HG02588 (cell line): Measurements from ENCODE around the gene GLTP.
"Not testable (repeated sequence)": the region's sequence is repeated elsewhere in the genome, so short reads cannot be mapped to it uniquely, and the experiment has no call there.

Experiments
- ATAC-seq: cut with Tn5 transposase; IDR thresholded peaks from one replicate; pipeline ENCODE4 v1.9.1; 2021; ENCODE audit warnings: mild to moderate bottlenecking, moderate library complexity; ENCODE audit not compliant: unreplicated experiment

Gene GLTP

DNA sequence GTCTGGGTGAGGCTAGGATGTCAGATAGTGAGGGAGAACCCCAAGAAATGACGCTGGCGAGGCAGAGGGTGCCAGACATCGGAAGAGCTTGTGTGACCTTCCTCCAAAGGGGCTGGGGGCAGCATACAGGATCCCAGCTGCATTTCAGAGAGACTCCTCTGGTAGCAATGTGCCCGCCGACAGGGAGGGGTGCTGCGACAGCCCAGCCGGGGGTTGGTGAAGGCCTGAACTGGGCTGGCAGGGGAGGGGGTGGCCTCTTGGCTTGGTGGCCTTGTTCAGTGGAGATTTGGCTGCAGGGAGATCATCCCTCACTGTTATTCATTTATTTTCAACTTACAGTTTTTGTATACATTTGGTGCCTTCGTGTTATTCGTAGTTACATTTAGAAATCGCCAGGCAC, 25.0 kb upstream of the GLTP start:
- no peak for ATAC-seq

DNA sequence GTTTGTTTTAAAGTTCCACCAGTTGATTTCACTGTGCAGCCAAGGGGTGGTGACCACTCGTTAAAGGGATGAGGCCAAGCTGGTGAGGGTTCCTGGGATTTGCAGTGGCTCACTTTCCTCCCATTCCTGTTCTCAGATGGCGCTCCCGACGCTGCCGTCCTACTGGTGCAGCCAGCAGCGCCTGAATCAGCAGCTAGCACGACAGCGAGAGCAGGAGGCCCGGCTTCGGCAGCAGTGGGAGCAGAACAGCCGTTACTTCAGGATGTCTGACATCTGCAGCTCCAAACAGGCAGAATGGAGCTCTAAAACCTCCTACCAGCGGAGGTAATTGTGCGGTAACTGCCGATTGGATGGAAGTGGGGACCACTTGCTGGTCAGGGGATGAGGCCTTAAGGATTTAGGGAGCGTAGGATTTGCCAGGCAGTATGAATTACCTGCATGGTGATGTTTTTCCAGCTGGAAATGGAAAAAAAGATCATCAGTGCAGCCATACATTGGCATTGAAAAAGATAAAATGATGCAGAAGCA, 22.6 kb upstream of the GLTP start:
- no peak for ATAC-seq

DNA sequence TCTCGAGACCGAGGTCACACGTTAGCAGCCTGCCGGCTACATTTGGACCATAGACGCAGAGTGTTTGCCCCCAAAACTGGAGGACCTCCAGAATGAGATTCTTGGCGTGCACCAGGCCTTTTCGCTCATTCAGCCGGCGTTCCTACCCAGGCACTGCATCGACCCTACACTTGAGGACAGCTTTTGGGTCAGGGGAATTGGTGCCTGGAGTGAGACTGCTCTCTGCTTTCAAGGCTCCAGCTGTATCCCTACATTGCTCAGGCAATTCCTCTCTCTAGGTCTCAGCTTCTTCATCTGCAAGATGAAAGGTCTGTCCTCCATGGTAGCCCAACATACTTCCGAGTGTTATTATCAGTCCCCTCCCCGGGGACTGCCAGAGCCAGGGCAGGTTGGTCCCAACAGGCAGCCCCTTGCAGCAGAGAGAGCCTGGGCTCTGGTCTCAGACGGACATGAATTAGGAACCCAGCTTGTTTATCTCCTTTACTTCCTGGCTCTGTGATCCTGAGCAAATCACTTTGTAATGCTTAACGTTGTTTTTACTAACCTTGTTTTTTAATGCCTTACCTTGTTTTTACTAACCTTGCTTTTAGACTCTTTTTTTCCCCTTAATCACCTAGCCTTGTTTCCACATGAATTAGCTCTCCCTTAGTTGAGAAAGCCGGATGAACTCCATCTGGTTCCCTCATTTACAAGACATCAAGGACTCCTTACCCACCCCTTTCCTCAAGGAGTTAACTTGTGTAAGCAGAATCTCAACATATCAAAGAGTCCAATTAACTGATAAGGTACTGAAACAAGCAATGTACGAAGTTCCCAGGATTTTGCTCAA, 20.6 kb upstream of the GLTP start:
- ATAC-seq, result peak; percentile 9

DNA sequence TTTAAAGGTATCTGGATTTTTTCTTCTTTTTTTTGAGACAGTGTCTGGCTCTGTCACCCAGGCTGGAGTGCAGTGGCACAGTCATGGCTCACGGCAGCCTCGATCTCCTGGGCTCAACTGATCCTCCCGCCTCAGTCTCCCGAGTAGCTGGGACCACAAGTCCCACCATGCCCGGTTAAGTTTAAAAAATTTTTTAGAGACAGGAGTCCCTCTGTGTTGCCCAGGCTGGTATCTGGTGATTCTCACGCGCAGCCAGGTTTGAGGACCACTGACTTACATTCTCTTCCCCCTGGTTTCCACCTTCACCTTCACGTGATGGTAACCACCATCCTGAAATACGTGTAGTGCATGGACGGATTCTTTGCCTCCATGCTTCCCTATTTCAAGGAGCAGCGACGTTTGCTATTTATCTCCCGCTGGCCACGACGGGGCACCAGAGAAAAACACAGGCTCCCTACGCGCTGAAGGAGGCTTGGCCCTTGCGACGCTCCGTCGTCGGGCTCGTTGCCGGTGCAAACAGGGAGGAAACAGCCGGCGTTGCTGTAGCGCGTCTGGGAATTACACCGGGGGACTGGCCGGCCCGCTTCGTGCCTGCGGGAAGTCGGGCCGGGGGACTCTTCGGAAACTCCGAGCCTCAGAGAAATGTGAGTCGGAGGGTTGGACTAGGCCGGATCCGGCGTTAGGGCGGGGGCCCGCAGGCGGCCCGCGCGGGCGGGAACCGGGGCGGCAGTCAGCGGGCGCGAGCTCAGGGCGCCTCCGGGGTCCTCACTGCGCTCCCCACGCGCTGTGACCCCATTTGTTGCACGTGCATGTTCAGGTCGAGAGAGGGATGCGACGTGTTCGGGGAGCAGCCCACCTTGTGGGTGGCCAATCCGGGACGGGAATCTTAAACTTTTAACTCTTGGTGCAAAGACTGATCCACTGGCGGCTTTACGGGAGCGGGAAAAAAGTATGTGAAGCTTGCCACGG, 19.7 kb upstream of the GLTP start, which contains the start of gene TCHP:
Gene TCHP (plus strand): TSS at position 492 of the 969 bp plus-strand sequence. CDS start 2,753 bp downstream, outside the sequence.
- peak; percentile 69 for ATAC-seq

DNA sequence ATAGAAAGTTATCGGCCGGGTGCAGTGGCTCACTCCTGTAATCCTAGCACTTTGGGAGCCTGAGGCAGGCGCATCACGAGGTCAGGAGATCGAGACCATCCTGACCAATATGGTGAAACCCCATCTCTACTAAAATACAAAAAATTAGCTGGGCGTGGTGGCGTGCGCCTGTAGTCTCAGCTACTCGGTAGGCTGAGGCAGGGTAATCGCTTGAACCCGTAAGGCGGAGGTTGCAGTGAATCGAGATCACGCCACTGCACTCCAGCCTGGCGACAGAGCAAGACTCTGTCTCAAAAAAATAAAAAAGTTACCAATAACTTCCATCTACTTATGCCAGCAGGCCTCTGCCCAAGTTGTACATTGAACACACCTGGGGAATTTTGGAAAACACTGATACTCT, 19.0 kb upstream of the GLTP start:
- not testable (repeated sequence) for ATAC-seq

DNA sequence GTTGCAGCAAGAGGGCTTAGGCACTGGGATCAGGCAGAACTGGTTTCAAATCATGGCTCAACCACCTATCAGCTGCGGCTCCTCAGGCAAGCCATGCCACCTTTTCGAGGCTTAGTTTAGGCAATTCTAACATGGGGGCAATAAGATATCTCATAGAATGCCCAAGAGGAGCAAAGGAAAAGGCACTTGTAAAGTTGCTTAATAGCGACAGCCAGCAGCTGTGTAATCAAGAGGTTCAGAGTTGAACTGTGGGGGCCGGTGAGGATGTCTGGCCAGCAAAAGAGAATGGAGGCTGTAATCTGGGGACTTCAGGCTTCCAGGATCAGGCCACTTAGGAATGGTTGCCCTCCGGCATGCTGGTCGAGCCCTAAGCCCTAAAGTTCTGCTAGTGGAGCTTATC, 16.7 kb upstream of the GLTP start:
- ATAC-seq, result no peak

DNA sequence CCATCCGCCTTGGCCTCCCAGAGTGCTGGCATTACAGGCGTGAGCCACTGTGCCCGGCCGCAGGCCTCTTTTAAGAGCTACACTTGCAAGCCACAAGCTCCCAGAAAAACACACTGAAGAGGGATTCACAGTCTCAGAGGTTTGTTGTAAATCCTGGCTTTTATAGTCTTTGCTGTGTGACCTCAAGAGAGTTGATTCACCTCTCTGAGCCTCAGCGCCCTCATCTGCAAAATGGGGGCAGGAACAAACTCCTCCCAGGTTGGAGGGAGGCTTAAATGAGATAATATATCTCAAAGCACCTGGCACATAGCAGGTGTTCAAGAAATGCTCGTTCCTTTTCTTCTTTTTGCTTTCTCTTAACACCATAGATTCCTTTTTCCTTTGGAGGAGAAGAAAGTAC, 15.8 kb upstream of the GLTP start:
- no peak for ATAC-seq

DNA sequence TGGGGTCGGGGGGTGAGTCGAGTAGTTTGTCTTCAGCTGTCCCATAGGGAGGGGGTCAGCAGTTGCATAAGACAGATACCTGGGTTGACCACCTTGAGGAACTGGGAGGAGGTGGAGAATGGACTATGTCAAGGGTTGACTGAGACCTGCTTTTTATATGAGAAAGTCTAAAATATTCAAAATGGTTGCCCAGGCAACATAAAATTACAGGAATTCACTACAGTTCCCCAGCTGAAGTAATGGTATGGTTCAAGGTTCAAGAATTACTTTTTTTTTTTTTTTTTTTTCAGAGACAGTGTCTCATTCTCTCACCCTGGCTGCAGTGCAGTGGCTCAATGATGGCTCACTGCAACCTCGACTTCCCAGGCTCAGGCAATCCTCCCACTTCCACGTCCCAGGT, 14.6 kb upstream of the GLTP start:
- no peak for ATAC-seq

DNA sequence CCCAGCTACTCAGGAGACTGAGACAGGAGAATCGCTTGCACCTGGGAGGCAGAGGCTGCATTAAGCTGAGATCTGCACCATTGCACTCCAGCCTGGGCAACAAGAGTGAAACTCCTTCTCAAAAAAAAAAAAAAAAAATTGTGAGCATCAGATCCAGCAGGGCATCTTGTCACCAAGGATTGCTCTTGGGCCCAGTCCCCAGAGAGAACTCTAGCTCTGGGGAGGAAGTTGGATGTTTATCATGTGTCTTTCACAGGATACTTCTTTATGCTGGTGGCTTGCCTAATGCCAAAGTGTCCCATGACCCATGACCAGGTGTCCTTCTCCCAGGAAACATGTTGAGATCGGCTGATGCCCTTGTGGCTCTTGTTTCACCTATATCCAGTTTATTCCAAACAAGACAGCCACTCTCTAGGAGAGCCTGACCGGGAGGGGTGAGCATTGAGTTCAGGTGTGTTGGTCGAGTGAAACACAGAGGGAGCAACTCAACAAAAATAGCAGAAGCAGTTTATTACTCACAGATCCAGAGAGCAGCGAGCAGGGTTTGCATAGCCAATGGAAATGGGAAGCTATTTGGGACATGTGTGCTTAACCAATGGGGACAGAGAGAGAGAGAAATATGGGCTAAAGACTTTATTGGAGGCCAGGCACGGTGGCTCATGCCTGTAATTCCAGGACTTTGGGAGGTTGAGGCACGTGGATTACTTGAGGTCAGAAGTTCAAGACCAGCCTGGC, 13.1 kb upstream of the GLTP start:
- no peak for ATAC-seq

DNA sequence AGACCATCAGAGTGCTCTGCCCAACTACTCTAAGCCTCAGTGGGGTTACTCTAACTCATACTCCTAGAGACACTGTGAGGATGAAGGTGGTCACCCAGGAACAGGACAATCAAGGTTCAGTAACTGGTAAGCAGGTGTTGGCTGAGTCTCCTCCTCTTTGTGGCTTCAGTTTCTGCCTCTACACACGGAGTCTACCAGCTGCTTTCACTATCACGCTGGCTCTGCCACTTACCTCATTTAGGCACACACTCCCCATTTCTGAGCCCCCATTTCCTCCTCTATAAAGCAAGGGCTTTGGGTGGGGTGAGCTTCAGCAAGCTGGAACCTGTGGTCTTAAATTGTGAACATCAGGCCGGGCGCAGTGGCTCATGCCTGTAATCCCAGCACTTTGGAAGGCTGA, 12.4 kb upstream of the GLTP start:
- peak; percentile 62 for ATAC-seq

DNA sequence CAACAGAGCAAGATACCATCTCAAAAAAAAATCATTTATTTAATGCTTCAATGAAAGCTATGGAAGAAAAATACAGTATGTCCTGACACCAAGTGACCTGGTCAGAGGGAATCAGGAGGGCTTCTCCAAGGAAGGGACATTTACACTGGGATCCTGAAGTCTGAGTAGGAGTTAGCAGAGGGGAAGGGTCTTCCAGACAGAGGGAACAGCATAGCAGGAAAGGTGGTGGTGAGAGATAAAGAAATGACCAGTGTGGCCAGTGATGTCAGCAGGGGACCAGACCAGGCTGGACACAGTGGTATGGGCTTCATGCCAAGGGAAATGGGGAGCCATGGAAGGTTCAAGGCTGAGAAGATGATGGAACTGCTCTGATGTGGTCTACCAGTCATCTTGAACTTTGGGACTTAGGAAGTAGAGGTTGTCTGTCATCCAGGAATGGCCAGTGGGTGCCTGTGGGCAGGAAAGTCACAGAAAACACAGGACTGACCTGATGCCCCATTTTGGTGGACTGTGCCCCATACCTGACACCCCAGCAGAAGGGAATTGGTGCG, 11.9 kb upstream of the GLTP start:
- no peak for ATAC-seq

DNA sequence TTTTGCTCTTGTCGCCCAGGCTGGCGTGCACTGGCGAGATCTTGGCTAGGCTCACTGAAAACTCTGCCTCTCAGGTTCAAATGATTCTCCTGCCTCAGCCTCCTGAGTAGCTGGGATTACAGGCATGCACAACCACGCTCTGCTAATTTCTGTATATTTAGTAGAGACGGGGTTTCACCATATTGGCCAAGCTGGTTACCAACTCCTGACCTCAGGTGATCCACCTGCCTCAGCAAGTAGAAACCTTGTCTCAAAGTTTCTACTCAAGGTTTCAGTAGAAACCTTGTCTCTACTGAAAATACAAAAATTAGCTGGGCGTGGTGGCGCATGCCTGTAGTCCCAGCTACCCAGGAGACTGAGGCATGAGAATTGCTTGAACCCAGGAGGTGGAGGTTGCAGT, 11.4 kb upstream of the GLTP start:
- ATAC-seq, result not testable (repeated sequence)

DNA sequence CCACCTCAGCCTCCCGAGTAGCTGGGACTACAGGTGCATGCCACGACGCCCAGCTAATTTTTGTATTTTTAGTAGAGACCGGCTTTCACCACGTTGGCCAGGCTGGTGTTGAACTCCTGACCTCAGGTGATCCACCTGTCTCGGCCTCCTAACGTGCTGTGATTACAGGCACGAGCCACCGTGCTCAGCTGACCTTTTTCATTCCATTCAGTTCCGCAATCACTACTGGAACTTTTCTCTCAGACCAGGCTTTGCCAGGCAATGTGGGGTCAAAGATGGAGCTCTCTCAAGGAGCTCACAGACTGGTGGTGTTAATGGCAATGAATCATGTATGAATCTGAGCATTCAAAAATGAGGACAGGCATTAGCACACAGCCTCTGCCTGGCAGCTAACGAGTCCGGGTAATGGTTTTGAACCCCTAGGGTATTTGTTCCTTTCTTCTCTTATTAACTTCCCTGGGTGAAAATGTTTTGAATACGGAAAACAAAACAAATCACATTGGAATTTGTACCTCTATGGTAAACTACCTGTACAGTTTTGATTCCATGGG, 10.4 kb upstream of the GLTP start:
- no peak for ATAC-seq

DNA sequence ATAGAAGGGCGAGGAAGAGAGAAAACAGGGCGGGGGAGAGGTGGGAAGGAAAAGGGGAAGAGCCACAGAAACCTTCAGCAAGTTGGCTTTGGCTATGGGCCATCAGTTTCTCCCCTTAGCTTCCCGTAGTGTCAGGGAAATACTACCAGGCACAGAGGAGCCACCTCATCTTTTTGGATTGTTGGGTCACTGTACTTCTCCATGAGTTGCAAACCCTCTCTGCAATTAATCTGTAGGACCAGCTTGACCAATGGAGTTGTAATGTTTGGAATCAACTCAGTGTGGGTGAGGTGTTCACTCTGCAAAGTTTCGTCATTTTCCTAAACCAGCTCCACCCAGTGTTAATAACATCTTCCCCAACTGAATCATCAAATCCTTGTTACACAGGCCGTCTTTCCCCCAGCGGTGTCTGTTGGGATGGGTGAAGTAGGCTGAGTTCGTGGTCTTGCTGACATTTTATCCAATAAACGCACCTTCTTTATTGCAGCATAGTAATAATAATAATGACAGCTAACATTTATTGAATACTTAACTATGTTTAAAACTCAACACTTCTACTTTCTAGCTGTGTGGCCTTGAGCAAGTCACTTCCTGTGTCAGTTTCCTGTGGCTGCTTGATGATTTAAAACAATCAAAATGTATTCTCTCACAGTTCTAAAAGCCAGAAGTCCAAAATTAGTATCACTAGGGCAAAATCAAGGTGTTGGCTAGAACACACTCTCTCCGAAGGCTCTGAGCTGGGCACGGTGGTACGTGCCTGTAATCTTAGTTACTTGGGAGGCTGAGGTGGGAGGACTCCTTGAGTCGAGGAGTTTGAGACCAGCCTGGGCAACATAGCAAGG, 8.1 kb upstream of the GLTP start:
- ATAC-seq, result no peak

DNA sequence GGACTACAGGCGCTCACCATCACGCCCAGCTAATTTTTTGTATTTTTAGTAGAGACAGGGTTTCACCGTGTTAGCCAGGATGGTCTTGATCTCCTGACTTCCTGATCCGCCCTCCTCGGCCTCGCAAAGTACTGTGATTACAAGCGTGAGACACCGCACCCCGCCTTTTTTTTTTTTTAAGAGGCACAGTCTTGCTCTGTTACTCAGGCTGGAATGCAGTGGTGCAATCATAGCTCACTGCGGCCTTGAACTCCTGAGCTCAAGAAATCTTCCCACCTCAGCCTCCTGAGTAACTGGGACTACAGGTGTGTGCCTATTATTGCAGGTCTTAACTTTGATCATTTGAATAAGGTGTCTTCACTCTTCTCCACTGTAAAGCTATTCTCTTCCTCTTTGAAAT, 5.3 kb upstream of the GLTP start:
- ATAC-seq, result no peak

DNA sequence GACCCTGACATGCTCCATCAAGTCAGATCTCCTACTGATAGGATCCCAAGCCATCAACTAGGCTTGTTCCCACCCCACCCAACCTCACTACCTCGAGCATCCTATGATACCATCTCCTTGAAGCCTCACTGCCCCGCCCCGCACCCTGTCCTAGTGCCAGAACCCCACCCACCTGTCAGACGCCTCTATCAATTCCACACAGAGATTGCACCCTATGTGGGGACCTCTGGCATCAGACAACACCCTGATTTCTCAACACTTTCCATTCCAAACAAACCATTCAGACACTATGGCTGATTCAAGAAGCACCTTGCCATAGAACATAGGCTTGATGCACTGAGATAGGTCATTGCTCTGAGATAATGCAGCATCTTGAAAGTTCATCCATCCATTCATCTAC, 3.1 kb upstream of the GLTP start:
- no peak for ATAC-seq

DNA sequence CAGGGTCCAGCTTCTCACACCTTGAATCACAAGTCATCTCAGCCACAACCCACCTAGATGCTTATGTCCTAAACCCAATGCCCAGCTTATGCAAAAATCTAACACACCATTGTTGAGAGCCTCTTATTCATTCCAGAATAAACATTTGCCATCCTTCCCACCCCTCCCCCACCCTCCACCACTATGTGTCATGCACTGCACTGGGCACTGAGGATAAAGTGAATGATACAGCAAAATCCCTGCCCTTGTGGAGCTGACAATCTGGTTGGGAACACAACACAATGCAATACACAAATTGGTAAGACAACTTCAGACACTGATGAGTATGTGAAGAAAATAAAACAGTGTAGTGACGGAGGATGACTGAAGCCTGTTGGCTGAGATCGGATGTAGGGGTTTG, 1.4 kb upstream of the GLTP start:
- ATAC-seq, result no peak

DNA sequence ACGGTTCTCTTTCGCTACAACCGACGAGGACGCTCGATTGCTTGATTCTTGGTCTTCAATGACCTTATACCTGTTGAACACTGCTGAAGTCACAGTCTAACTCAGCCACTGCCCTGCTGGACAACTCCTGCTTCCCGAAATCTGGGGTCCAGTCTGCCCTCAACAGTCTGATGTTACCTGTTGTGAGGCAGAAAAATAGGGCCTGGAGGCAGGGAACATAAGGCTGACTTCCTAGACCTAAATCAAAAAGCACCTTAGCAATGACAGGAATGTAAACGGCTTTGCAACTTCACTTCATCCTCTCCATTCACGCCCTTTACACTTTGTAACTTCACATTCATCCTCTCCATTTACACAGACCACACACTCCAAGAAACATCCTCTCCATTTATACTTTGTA, 597 bp upstream of the GLTP start:
- ATAC-seq, result no peak

DNA sequence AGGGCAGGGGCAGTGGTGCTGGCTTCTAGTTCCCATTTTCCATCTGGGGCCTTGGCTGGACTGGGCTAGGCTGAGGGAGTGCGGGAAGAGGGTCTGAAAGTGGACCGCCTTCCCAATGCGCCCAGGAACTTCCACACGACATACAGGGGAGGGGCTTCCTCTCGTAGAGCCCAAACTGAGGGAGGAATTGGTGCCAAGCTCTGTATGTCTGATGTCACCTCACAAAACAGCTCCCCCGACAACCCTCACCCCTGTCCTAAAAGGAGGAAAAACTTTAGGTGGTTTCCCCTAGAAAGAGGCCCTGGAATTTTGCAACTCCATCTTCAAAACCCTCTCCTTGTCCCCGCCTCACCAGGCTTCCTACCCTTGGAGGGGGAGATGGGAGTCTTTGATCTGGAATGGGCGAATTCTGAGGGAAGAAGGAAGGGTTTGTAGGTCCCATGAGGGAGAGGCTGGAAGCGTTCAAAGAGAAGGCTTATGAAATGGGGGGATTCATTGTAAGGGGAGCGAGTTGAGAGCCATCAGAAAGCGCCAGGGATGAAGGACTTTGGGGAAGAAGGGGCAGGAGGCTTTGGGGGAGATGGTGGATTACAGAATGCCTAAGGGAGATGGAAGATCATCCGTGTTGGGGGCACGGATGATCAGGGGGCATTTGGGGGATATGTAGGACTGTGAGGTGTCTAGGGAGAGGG, 844 bp downstream of the GLTP start:
- ATAC-seq, result no peak
